Tibial nerve (tissue), 4 donors: ENCODE data around the gene PLXNB1.

Source experiments
- CTCF ChIP-seq, 5 experiments: fragments of 200-600 bp in 3 of 5; fragments of 450-650 bp in 2 of 5; sonication (generic) in 3 of 5; IDR thresholded peaks; one replicate each; pipeline ENCODE4 v1.5.1; 2016 to 2019; ENCODE audit warnings: antibody characterized with exemption in 5 of 5, mild to moderate bottlenecking in 3 of 5, moderate library complexity in 2 of 5
- EP300 ChIP-seq, 2 donors: sonication (generic); formaldehyde crosslinking; IDR thresholded peaks; one replicate each; pipeline ENCODE4 v1.6.1; 2017; ENCODE audit warnings: antibody characterized with exemption in 2 of 2, mild to moderate bottlenecking in 1 of 2
- POLR2A ChIP-seq, 2 donors: fragments of 450-650 bp; IDR thresholded peaks; one replicate each; pipeline ENCODE4 v1.6.1; 2017; ENCODE audit warnings: antibody characterized with exemption in 2 of 2, mild to moderate bottlenecking in 2 of 2, moderate library complexity in 2 of 2

GRCh38 chr3:48478626-48479555 lies 49.0 kb upstream of the PLXNB1 start:
- TF ChIP-seq CTCF (IDR thresholded peaks at IDR 0.05) (no peak), POLR2A (IDR thresholded peaks at IDR 0.05) (no peak), EP300 (IDR thresholded peaks at IDR 0.05) (no peak)
